HepG2 (cell line): ENCODE results near the gene RAD23A. TPM values are rescaled to one million over a fixed set of nuclear protein-coding genes. Genes with fewer than 3 reads are reported as not detected.

ENCODE experiments used
- ATAC-seq: fragments of 200-7000 bp; cut with Tn5 transposase; 3 replicates; pipeline ENCODE4 v1.9.1; 2020; ENCODE audit warnings: mild to moderate bottlenecking, moderate library complexity
- BruUV-seq: library from RNA; stranded (reverse); fragments of 400-500 nt; replicated peaks from 2 replicates; lab custom pipeline; 2021; lab: Mats Ljungman, UMichigan
- CTCF ChIA-PET: fragments of 300-600 bp; formaldehyde crosslinking; extraction: SDS; loops from one replicate; lab custom pipeline; 2021; ENCODE audit warnings: low total read pairs, inconsistent platforms, low intra/inter-chr PET ratio; lab: Yijun Ruan, JAX
- POLR2A ChIA-PET: fragments of 350-600 bp; sonication (Branson Sonifier 250); formaldehyde crosslinking; loops from one replicate; lab custom pipeline; 2020; ENCODE audit warnings: antibody characterized with exemption, inconsistent platforms; lab: Yijun Ruan, JAX
- DNase-seq: peaks from one replicate; pipeline ENCODE4 v3.0.0-alpha.2; 2015; ENCODE audit warnings: low spot score
- FAIRE-seq: peaks from 3 replicates; lab custom pipeline; 2011; peaks lifted over from hg19 to GRCh38; lab: Jason Lieb, UNC
- H2AFZ ChIP-seq: one replicate; pipeline ENCODE4 v1.6.1; 2011; ENCODE audit warnings: low read length, inconsistent platforms
- H3K27ac ChIP-seq: fragments of 300-600 bp; 3 replicates; pipeline ENCODE4 v1.8.0; 2011; ENCODE audit warnings: mixed run types, mild to moderate bottlenecking, mixed read lengths, low read length, inconsistent platforms; ENCODE audit not compliant: insufficient read depth; ENCODE audit errors: extremely low read length
- H3K27me3 ChIP-seq, 2 experiments: fragments of 200-600 bp in 1 of 2; 2 replicates in 1 of 2; 3 replicates in 1 of 2; pipeline versions ENCODE4 v1.6.0 to v1.8.0; 2011; ENCODE audit warnings: low read length in 2 of 2, mild to moderate bottlenecking in 2 of 2, moderate library complexity in 2 of 2, inconsistent platforms in 1 of 2; ENCODE audit not compliant: insufficient read depth in 2 of 2, control insufficient read depth in 1 of 2
- H3K36me3 ChIP-seq, 2 experiments: fragments of 200-600 bp in 1 of 2; replicated peaks in 1 of 2; 2 replicates in 1 of 2; 3 replicates in 1 of 2; pipeline versions ENCODE4 v1.5.1 to v1.8.0; 2011; ENCODE audit warnings: low read length in 2 of 2, inconsistent platforms in 1 of 2; ENCODE audit not compliant: insufficient read depth in 2 of 2, control insufficient read depth in 1 of 2
- H3K4me1 ChIP-seq: 2 replicates; pipeline ENCODE4 v1.5.1; 2012; ENCODE audit warnings: low read length, inconsistent platforms; ENCODE audit not compliant: insufficient read depth
- H3K4me2 ChIP-seq: 2 replicates; pipeline ENCODE4 v1.6.0; 2011; ENCODE audit warnings: low read depth, low read length, inconsistent platforms
- H3K4me3 ChIP-seq, 3 experiments: fragments of 200-600 bp in 1 of 3; sonication (generic), shearing (Covaris generic) in 1 of 3; replicated peaks in 1 of 3; 2 replicates each; pipeline ENCODE4 v1.5.1; 2011 to 2016; ENCODE audit warnings: low read length in 3 of 3, inconsistent platforms in 2 of 3, low read depth in 2 of 3, mild to moderate bottlenecking in 2 of 3, control low read depth in 1 of 3, mixed read lengths in 1 of 3; ENCODE audit not compliant: insufficient read depth in 1 of 3
- H3K79me2 ChIP-seq: one replicate; pipeline ENCODE4 v1.6.1; 2011; ENCODE audit warnings: low read length, inconsistent platforms; ENCODE audit not compliant: insufficient read depth
- H3K9ac ChIP-seq: 2 replicates; pipeline ENCODE4 v1.6.0; 2011; ENCODE audit warnings: mild to moderate bottlenecking, low read depth, low read length, inconsistent platforms; ENCODE audit not compliant: insufficient read depth
- H3K9me3 ChIP-seq: 2 replicates; pipeline ENCODE4 v1.5.1; 2012; ENCODE audit warnings: mild to moderate bottlenecking, low read length
- H4K20me1 ChIP-seq: 2 replicates; pipeline ENCODE4 v1.6.0; 2011; ENCODE audit warnings: inconsistent platforms, mild to moderate bottlenecking, low read length, moderate library complexity; ENCODE audit not compliant: insufficient read depth
- DPF2 ChIP-seq: sonication (generic); formaldehyde crosslinking; IDR thresholded peaks from 2 replicates; pipeline ENCODE4 v1.4.0; 2020; ENCODE audit warnings: mild to moderate bottlenecking, low read depth, missing genetic modification reagents, borderline replicate concordance
- RBM22 ChIP-seq: fragments of 200-400 bp; formaldehyde crosslinking; optimal IDR thresholded peaks from 2 replicates; pipeline ENCODE3; 2017; ENCODE audit warnings: mild to moderate bottlenecking, low read length, moderate library complexity
- SIN3A ChIP-seq: IDR thresholded peaks from 2 replicates; pipeline ENCODE4 v1.6.1; 2011; ENCODE audit warnings: low read depth, mild to moderate bottlenecking, control low read depth, low read length, borderline replicate concordance
- SPEN ChIP-seq: sonication (generic); formaldehyde crosslinking; IDR thresholded peaks from 2 replicates; pipeline ENCODE4 v1.5.1; 2020; ENCODE audit warnings: low read depth, mild to moderate bottlenecking, missing genetic modification reagents
- TIGD3 ChIP-seq: sonication (generic); formaldehyde crosslinking; IDR thresholded peaks from 2 replicates; pipeline ENCODE4 v1.5.1; 2020; ENCODE audit warnings: mild to moderate bottlenecking, missing genetic modification reagents, borderline replicate concordance
- WGBS: methylation state at CpG from one replicate; pipeline ENCODE4 v1.1.6; 2017; ENCODE audit warnings: low lambda C conversion rate; 5-methylcytosine and 5-hydroxymethylcytosine counted together
- in situ Hi-C: cut with HindIII; loops from 2 replicates; pipeline ENCODE4 v1.10.0; 2017; ENCODE audit warnings: low pct_unique_long_range_greater_than_20kb; ENCODE audit not compliant: extremely low pct_ligation_motif_present
- intact Hi-C: fragments of 100-400 bp; cut with micrococcal nuclease; formaldehyde crosslinking; loops from one replicate; pipeline ENCODE4 v1.10.0; 2022; ENCODE audit not compliant: unreplicated experiment
- polyA plus RNA-seq, 8 experiments: library from polyadenylated mRNA; depleted of rRNA in 3 of 8; stranded (reverse) in 7 of 8; unstranded in 1 of 8; fragments of >200 nt; fragmentation: Illumina TruSeq in 4 of 8; extraction: Trizol in 4 of 8; gene quantifications; 2 replicates each; pipeline versions ENCODE4 v1.2.1 to v1.2.3, GENCODE V29; 2011 to 2016; ENCODE audit warnings: low read depth in 4 of 8, missing spikeins in 1 of 8, mixed read lengths in 1 of 8; ENCODE audit not compliant: insufficient read depth in 1 of 8
- total RNA-seq, 5 experiments: library from RNA; depleted of rRNA; stranded (reverse); fragments of >200 nt; fragmentation: Illumina TruSeq; extraction: Trizol; gene quantifications; 2 replicates each; pipeline ENCODE4 v1.2.3, GENCODE V29; 2016; ENCODE audit warnings: low read depth in 1 of 5

RAD23A gene
- total and polyA plus RNA-seq, 2 of the 13 experiments (the other 11 are each of a cell fraction or from before 2014, with no cell fraction given), result 42.5 to 54.2 TPM

- Histone ChIP-seq H3K9ac (no peak overlapping the region), H3K27me3 (no peaks in the 10 kb centered on the region; a peak in 1 of 5 replicates), H3K79me2 (peaks cover 20% of the 10 kb centered on the region), H3K27ac (no peak overlapping the region), H3K4me3 (no peak overlapping the region), H3K4me2 (no peak overlapping the region), H4K20me1 (no peaks in the 10 kb centered on the region; the same call in 1 of the 2 replicates), H3K4me1 (peaks cover 24% of the 10 kb centered on the region), H2AFZ (no peak overlapping the region), H3K9me3 (no peaks in the 10 kb centered on the region), H3K36me3 (peaks cover 34 to 58% of the 10 kb centered on the region in 2 experiments; a peak in 4 of 5 replicates)
- FAIRE-seq, result no peak
- no TSS peak for BruUV-seq
- no peak for ATAC-seq
- POLR2A ChIA-PET, result no interaction called here
- in situ Hi-C loops, result no loop called here
- DNase-seq, result no peak
- TF ChIP-seq DPF2 (CRISPR knock-in tag) (no peak), RBM22 (peak; percentile 55), SIN3A (no peak), TIGD3 (CRISPR knock-in tag) (no peak), SPEN (CRISPR knock-in tag) (no peak)
- intact Hi-C loops, result no loop called here
- CTCF ChIA-PET, result no interaction called here
- 98% methylated on average over 15 of the region's 16 CpGs for WGBS
Measured at GRCh38 chr19:12949363-12950283, 4.0 kb downstream of the RAD23A start.
